ENCODE data around the gene ZNF558. TPM values are rescaled to one million over a fixed set of nuclear protein-coding genes. Genes with fewer than 3 reads are reported as not detected.

The ZNF558 gene
- total RNA-seq, 2 donors from 2014 or later = 8.1 to 18.9 TPM

DNA sequence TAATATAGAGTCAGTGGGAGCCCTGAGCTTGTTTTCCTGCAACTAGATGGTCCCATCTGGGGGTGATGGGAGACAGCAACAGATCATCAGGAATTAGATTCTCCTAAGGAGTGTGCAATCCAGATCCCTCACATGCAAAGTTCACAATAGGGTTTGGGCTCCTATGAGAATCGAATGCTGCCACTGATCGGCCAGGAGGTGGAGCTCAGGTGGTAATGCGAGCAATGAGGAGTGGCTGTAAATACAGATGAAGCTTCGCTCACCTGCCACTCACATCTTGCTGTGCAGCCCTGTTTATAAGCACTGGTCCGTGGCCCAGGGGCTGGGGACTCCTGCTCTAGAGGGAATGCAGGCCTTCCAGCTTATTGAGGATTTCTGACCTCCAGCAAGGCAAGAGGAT, 5.7 kb downstream of the ZNF558 start:
- Mint-ChIP-seq H3K4me3 (no peak overlapping the region), H3K36me3 (ENCODE audit: low read depth) (peaks cover 79% of the 10 kb centered on the region), H3K9me3 (peaks cover 91% of the 10 kb centered on the region), H3K27ac (no peak overlapping the region), H3K27me3 (ENCODE audit: insufficient read depth) (no peaks in the 10 kb centered on the region), H3K4me1 (no peaks in the 10 kb centered on the region)
- Histone ChIP-seq H3K4me3 (ENCODE audit: low read length) (peak overlapping the region; percentile 47), H3K27ac (ENCODE audit: low read depth, low read length) (no peak overlapping the region), H3K9me3 (ENCODE audit: control insufficient read depth, low read length) (peaks cover 61% of the 10 kb centered on the region), H3K9ac (ENCODE audit: extremely low read depth, low read length, poor library complexity, severe bottlenecking) (no peak overlapping the region), H3K4me1 (ENCODE audit: control insufficient read depth, insufficient read depth, low read length) (no peaks in the 10 kb centered on the region), H3K27me3 (ENCODE audit: control insufficient read depth, insufficient read depth, low read length, poor library complexity, severe bottlenecking) (no peaks in the 10 kb centered on the region), H3K36me3 (ENCODE audit: control insufficient read depth, insufficient read depth, low read length) (peaks cover 15% of the 10 kb centered on the region)
- 83 to 88% methylated on average over 2 to 5 of the region's 5 CpGs for WGBS, 2 experiments (ENCODE audit: insufficient coverage in 1 of 2, insufficient read length in 1 of 2)
- DNase-seq = no peak
- TF ChIP-seq, protein P1, sequence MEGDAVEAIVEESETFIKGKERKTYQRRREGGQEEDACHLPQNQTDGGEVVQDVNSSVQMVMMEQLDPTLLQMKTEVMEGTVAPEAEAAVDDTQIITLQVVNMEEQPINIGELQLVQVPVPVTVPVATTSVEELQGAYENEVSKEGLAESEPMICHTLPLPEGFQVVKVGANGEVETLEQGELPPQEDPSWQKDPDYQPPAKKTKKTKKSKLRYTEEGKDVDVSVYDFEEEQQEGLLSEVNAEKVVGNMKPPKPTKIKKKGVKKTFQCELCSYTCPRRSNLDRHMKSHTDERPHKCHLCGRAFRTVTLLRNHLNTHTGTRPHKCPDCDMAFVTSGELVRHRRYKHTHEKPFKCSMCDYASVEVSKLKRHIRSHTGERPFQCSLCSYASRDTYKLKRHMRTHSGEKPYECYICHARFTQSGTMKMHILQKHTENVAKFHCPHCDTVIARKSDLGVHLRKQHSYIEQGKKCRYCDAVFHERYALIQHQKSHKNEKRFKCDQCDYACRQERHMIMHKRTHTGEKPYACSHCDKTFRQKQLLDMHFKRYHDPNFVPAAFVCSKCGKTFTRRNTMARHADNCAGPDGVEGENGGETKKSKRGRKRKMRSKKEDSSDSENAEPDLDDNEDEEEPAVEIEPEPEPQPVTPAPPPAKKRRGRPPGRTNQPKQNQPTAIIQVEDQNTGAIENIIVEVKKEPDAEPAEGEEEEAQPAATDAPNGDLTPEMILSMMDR (conservative IDR thresholded peaks at IDR 0.05) = no peak

DNA sequence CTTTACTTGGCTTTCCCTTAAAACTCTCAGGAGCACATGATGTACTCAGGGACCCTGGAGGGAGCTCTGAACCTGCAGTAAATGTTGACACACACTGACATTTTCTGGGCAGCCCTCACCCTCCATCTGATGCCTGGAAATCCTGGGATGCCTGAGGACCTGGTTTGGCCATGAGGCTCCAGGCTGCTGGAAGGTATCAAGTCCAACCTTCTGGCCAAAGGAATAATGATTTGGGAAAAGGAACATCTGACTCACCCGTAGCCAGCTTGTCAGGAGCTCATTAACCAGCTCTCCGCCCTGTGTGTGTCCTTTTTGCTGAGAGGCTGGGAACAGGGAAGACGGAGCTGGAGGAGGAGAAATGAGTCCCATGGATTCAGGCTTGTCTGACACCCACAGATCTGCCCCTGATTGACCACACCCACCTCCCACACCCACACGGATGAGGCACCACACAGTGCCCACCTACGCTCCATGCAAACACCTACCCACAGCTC, 10.3 kb downstream of the ZNF558 start:
- Histone ChIP-seq H3K9me3 (ENCODE audit: control insufficient read depth, low read length) (peaks cover 85% of the 10 kb centered on the region), H3K27me3 (ENCODE audit: control insufficient read depth, insufficient read depth, low read length, poor library complexity, severe bottlenecking) (no peaks in the 10 kb centered on the region), H3K36me3 (ENCODE audit: control insufficient read depth, insufficient read depth, low read length) (peaks cover 50% of the 10 kb centered on the region), H3K4me1 (ENCODE audit: control insufficient read depth, insufficient read depth, low read length) (no peaks in the 10 kb centered on the region), H3K27ac (ENCODE audit: low read depth, low read length) (no peak overlapping the region), H3K9ac (ENCODE audit: extremely low read depth, low read length, poor library complexity, severe bottlenecking) (no peak overlapping the region), H3K4me3 (ENCODE audit: low read length) (no peak overlapping the region)
- Mint-ChIP-seq H3K36me3 (ENCODE audit: low read depth) (peaks cover 97% of the 10 kb centered on the region), H3K27me3 (ENCODE audit: insufficient read depth) (no peaks in the 10 kb centered on the region), H3K9me3 (peaks cover 94% of the 10 kb centered on the region), H3K4me1 (no peaks in the 10 kb centered on the region), H3K4me3 (no peak overlapping the region), H3K27ac (no peak overlapping the region)
- no peak for DNase-seq
- TF ChIP-seq, protein P1 (conservative IDR thresholded peaks at IDR 0.05) = no peak
- WGBS, 2 experiments (ENCODE audit: insufficient coverage in 1 of 2, insufficient read length in 1 of 2) = 82% methylated on average over 5 of the region's 5 CpGs; no CpG with 5 or more reads in 1 of the 2 experiments

DNA sequence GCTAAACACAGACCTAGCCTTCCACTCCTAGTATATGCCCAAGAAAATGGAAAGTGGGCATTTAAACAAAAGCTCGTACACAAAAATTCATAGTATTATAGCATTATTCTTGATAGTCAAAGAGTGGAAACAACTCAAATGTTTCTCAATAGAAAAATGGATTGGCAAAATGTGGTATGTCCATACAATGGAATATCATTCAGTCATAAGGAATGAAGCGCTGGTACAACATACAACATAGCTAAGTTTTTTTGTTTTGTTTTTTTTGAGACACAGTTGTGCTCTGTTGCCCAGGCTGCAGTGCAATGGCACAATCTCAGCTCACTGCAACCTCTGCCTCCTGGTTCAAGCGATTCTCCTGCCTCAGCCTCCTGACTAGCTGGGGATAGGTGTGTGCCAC, 11.9 kb downstream of the ZNF558 start:
- Mint-ChIP-seq H3K36me3 (ENCODE audit: low read depth) (peaks cover 97% of the 10 kb centered on the region), H3K27ac (no peak overlapping the region)
- 76 to 91% methylated on average over 1 to 2 of the region's 3 CpGs for WGBS, 2 experiments (ENCODE audit: insufficient coverage in 1 of 2, insufficient read length in 1 of 2)

More for the DNA sequence above, 11.9 kb downstream of the ZNF558 start:
- DNase-seq = no peak
- Mint-ChIP-seq H3K4me3 (no peak overlapping the region), H3K27me3 (ENCODE audit: insufficient read depth) (no peaks in the 10 kb centered on the region), H3K9me3 (peaks cover 95% of the 10 kb centered on the region), H3K4me1 (no peaks in the 10 kb centered on the region)
- Histone ChIP-seq H3K9ac (ENCODE audit: extremely low read depth, low read length, poor library complexity, severe bottlenecking) (no peak overlapping the region), H3K4me3 (ENCODE audit: low read length) (no peak overlapping the region), H3K36me3 (ENCODE audit: control insufficient read depth, insufficient read depth, low read length) (peaks cover 60% of the 10 kb centered on the region), H3K9me3 (ENCODE audit: control insufficient read depth, low read length) (peaks cover 87% of the 10 kb centered on the region), H3K4me1 (ENCODE audit: control insufficient read depth, insufficient read depth, low read length) (no peaks in the 10 kb centered on the region), H3K27me3 (ENCODE audit: control insufficient read depth, insufficient read depth, low read length, poor library complexity, severe bottlenecking) (no peaks in the 10 kb centered on the region), H3K27ac (ENCODE audit: low read depth, low read length) (no peak overlapping the region)
- TF ChIP-seq, protein P1 (conservative IDR thresholded peaks at IDR 0.05) = no peak

Measured in endodermal cell (in vitro differentiated cells).